Loucy (cell line): Measurements from ENCODE around the gene TCEANC2.

Experiments
- H2AFZ ChIP-seq: fragments of 200-600 bp; sonication (generic); 2 replicates; pipeline ENCODE4 v1.6.0; 2016; ENCODE audit warnings: antibody characterized with exemption, mild to moderate bottlenecking, low read length, moderate library complexity
- H3F3A ChIP-seq: fragments of 200-600 bp; 2 replicates; pipeline ENCODE4 v1.6.0; 2016; ENCODE audit warnings: antibody characterized with exemption, low read depth, mild to moderate bottlenecking
- H3K27me3 ChIP-seq: fragments of 200-600 bp; sonication (generic); 2 replicates; pipeline ENCODE4 v1.6.1; 2014; ENCODE audit warnings: low read length, mild to moderate bottlenecking; ENCODE audit not compliant: insufficient read depth, poor library complexity, severe bottlenecking
- H3K36me3 ChIP-seq: fragments of 200-600 bp; sonication (generic); 2 replicates; pipeline ENCODE4 v1.6.1; 2016; ENCODE audit warnings: low read length; ENCODE audit not compliant: insufficient read depth
- H3K4me1 ChIP-seq: fragments of 200-600 bp; sonication (generic); 2 replicates; pipeline ENCODE4 v1.5.1; 2014; ENCODE audit warnings: low read length, mild to moderate bottlenecking; ENCODE audit not compliant: insufficient read depth, poor library complexity, severe bottlenecking
- H3K4me2 ChIP-seq: fragments of 200-600 bp; sonication (generic); 2 replicates; pipeline ENCODE4 v1.6.0; 2014; ENCODE audit warnings: antibody characterized with exemption, low read length, low read depth, mild to moderate bottlenecking; ENCODE audit not compliant: poor library complexity, severe bottlenecking
- H3K4me3 ChIP-seq: fragments of 200-600 bp; sonication (generic); 2 replicates; pipeline ENCODE4 v1.5.1; 2014; ENCODE audit warnings: low read length, mild to moderate bottlenecking, mixed read lengths; ENCODE audit not compliant: poor library complexity, severe bottlenecking
- H3K79me2 ChIP-seq: fragments of 200-600 bp; sonication (generic); 2 replicates; pipeline ENCODE4 v1.6.1; 2014; ENCODE audit warnings: low read length; ENCODE audit not compliant: insufficient read depth
- H3K9ac ChIP-seq: fragments of 200-600 bp; sonication (generic); 2 replicates; pipeline ENCODE4 v1.6.0; 2014; ENCODE audit warnings: mild to moderate bottlenecking, low read depth, low read length, moderate library complexity; ENCODE audit not compliant: poor library complexity, severe bottlenecking
- H3K9me2 ChIP-seq: fragments of 200-600 bp; sonication (generic); replicated peaks from 2 replicates; pipeline ENCODE4 v1.6.1; 2016; ENCODE audit warnings: low read depth, low read length, mixed read lengths
- H3K9me3 ChIP-seq: fragments of 200-600 bp; sonication (generic); 2 replicates; pipeline ENCODE4 v1.6.1; 2014; ENCODE audit warnings: mild to moderate bottlenecking, antibody characterized with exemption, low read length, low read depth; ENCODE audit not compliant: insufficient read depth
- H4K20me1 ChIP-seq: fragments of 200-600 bp; sonication (generic); 2 replicates; pipeline ENCODE4 v1.6.0; 2014; ENCODE audit warnings: antibody characterized with exemption, low read length, mild to moderate bottlenecking; ENCODE audit not compliant: insufficient read depth, poor library complexity, severe bottlenecking
- EZH2phosphoT487 ChIP-seq: fragments of 200-600 bp; IDR thresholded peaks from 2 replicates; pipeline ENCODE4 v1.6.1; 2018; ENCODE audit warnings: antibody characterized with exemption, mild to moderate bottlenecking, moderate library complexity, borderline replicate concordance
- TF ChIP-seq, protein P1 (sequence below): fragments of 200-600 bp; sonication (generic); conservative IDR thresholded peaks from 2 replicates; pipeline ENCODE4 v1.5.1; 2014; ENCODE audit warnings: mild to moderate bottlenecking, antibody characterized with exemption, low read length

The TCEANC2 gene

DNA sequence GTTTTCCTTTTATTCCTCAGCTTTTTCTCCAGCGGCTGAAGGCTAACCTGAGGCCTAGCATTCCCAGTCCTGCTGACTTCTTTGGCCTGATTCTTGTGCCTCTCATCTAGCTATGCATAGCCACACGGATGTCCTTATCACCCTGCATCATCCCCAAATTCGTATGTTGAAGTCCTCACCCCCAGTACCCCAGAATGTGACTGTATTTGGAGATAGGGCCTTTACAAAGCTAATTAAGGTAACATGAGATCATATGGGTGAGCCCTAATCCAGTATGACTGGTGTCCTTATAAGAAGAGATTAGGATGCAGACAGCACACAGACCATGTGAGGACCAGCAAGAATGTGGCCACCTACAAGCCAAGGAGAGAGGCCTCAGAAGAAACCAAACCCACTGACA lies 54.7 kb downstream of the TCEANC2 start:
- Histone ChIP-seq H4K20me1 (no peaks in the 10 kb centered on the region), H3K9me2 (no peaks in the 10 kb centered on the region), H3F3A (no peaks in the 10 kb centered on the region), H3K27me3 (no peaks in the 10 kb centered on the region), H3K79me2 (no peaks in the 10 kb centered on the region), H2AFZ (no peak overlapping the region), H3K4me2 (no peak overlapping the region), H3K9me3 (no peaks in the 10 kb centered on the region), H3K9ac (no peak overlapping the region), H3K36me3 (no peaks in the 10 kb centered on the region), H3K4me3 (no peak overlapping the region), H3K4me1 (no peaks in the 10 kb centered on the region)
- TF ChIP-seq EZH2phosphoT487: no peak
- TF ChIP-seq, protein P1, sequence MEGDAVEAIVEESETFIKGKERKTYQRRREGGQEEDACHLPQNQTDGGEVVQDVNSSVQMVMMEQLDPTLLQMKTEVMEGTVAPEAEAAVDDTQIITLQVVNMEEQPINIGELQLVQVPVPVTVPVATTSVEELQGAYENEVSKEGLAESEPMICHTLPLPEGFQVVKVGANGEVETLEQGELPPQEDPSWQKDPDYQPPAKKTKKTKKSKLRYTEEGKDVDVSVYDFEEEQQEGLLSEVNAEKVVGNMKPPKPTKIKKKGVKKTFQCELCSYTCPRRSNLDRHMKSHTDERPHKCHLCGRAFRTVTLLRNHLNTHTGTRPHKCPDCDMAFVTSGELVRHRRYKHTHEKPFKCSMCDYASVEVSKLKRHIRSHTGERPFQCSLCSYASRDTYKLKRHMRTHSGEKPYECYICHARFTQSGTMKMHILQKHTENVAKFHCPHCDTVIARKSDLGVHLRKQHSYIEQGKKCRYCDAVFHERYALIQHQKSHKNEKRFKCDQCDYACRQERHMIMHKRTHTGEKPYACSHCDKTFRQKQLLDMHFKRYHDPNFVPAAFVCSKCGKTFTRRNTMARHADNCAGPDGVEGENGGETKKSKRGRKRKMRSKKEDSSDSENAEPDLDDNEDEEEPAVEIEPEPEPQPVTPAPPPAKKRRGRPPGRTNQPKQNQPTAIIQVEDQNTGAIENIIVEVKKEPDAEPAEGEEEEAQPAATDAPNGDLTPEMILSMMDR: no peak

DNA sequence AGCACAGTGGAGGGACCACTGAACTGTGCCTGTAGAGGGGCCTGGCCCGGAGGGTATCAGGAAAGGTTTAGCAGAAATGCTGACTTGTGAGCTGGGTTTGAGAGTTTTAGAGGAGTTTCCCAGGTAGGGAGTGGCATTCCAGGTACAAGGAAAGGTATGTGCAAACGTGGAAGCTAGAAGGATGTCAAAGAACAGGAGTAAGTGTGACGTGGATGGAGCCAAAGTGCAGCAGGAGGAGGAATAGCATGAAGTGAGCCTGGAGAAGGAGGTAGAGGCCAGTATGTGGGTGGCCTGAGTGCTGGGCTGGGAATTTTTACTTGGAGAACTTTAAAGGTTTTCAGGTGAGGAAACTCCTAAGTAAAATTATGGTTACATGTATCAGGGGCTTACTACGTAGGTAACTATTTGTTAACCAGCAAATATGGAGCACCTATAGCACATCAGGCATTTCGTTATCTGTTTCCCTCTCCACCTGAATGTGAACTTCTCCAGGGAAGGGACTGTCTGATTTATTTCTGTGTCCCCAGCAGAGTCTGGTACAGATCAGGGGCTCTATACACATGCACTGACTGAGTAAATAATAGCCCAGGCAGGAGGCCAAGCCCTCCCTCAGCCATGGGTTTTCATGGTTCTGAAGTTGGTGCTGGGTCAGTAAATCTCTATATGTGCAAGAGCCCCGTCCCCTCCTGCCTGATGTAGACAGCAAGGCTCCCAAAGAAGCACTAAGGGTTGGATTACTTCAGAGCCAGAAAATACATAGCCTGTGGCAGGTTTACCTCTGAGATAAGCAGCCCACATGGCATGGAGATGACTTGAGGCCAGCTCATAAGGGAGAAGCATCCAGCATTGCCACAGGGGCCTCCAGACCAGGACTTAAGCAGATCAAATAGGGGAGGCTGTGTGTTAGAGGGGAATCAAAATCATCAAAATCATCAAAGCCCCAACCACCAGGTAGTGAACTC lies 56.0 kb downstream of the TCEANC2 start:
- Histone ChIP-seq H4K20me1 (no peaks in the 10 kb centered on the region), H3K4me2 (no peak overlapping the region), H3K27me3 (no peaks in the 10 kb centered on the region), H3K9me2 (no peaks in the 10 kb centered on the region), H3F3A (no peaks in the 10 kb centered on the region), H2AFZ (no peak overlapping the region), H3K9me3 (no peaks in the 10 kb centered on the region), H3K4me3 (no peak overlapping the region), H3K9ac (no peak overlapping the region), H3K36me3 (no peaks in the 10 kb centered on the region), H3K79me2 (no peaks in the 10 kb centered on the region), H3K4me1 (no peaks in the 10 kb centered on the region)
- TF ChIP-seq, protein P1: no peak
- TF ChIP-seq EZH2phosphoT487: no peak

DNA sequence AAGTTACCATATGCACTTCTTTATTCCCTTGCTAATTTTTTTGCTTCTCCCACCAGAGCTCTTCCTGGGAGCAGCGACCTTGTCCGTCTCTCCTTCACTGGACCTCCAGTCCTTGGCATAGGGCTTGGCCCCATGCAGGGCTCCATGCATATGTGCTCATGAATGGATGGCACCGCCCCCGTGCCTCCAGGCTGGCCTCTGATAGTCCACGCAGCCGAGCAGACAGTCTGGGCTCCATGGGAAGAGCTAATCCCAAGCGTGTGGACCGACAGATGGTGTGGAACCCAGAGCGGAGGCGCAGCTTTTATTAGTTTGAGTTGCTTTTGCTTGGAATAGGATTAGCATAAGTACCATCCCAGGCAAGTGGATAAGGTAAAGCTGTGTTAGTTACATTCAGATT lies 57.6 kb downstream of the TCEANC2 start:
- H3K4me3 ChIP-seq: no peak overlapping the region
- no peak overlapping the region for H2AFZ ChIP-seq
- no peaks in the 10 kb centered on the region for H4K20me1 ChIP-seq
- H3K9me3 ChIP-seq: no peaks in the 10 kb centered on the region
- H3K9me2 ChIP-seq: no peaks in the 10 kb centered on the region
- H3K4me1 ChIP-seq: no peaks in the 10 kb centered on the region
- H3F3A ChIP-seq: no peaks in the 10 kb centered on the region
- H3K4me2 ChIP-seq: no peak overlapping the region
- TF ChIP-seq, protein P1: no peak
- no peak for TF ChIP-seq EZH2phosphoT487
- H3K27me3 ChIP-seq: no peaks in the 10 kb centered on the region
- no peak overlapping the region for H3K9ac ChIP-seq
- H3K79me2 ChIP-seq: no peaks in the 10 kb centered on the region
- no peaks in the 10 kb centered on the region for H3K36me3 ChIP-seq
